ENCODE measurements around the gene KIAA1217. TPM values are rescaled to one million over a fixed set of nuclear protein-coding genes. Genes with fewer than 3 reads are reported as not detected.

Gene KIAA1217
- total RNA-seq, 3 donors from 2014 or later = 49.5 to 94.5 (median 63.9) TPM

DNA sequence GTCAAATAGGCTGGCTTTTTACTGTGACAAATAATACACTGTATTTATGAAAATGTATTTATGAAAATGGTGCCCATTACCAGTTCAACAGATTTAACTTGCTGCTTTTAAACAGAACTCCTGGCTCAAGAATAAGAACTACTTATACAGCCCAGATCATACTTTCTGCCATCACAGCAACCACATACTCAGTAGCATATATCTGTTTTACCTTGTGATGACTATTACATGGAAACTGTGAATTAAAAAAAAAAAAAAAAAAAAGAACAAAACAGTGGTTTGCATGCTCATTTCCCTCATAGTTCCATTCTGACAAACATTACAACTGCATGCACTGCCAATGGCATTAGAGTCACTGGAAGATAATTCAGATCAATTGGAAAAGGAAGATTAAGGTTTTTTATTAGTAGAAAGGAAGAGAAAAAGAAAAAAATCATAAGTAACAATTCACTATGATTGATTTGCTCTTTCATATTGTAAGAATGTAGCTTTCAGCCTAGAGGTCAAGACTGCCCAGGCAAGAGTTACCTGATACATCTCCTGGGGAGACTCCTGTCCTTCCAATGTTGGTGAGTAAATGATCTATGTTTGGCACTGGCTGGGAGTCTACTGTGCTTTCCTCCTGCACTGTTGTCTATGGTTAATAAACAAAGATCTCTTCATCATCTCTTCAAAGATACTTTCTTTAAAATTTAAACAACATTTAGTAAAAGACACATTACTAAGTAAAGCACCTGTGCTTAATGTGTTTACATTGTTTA lies 381.9 kb downstream of the KIAA1217 start:
- intact Hi-C loops (cut with DNase I, micrococcal nuclease) = no loop called here
- Histone ChIP-seq H3K9me3 (no peaks in the 10 kb centered on the region), H3K4me1 (ENCODE audit: low read depth) (no peaks in the 10 kb centered on the region), H3K4me3 (no peak overlapping the region), H3K36me3 (ENCODE audit: low read depth) (peaks cover 5% of the 10 kb centered on the region)
- TF ChIP-seq, protein P1, sequence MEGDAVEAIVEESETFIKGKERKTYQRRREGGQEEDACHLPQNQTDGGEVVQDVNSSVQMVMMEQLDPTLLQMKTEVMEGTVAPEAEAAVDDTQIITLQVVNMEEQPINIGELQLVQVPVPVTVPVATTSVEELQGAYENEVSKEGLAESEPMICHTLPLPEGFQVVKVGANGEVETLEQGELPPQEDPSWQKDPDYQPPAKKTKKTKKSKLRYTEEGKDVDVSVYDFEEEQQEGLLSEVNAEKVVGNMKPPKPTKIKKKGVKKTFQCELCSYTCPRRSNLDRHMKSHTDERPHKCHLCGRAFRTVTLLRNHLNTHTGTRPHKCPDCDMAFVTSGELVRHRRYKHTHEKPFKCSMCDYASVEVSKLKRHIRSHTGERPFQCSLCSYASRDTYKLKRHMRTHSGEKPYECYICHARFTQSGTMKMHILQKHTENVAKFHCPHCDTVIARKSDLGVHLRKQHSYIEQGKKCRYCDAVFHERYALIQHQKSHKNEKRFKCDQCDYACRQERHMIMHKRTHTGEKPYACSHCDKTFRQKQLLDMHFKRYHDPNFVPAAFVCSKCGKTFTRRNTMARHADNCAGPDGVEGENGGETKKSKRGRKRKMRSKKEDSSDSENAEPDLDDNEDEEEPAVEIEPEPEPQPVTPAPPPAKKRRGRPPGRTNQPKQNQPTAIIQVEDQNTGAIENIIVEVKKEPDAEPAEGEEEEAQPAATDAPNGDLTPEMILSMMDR (IDR thresholded peaks at IDR 0.05) = no peak
- no peak for ATAC-seq
- DNase-seq = no peak

DNA sequence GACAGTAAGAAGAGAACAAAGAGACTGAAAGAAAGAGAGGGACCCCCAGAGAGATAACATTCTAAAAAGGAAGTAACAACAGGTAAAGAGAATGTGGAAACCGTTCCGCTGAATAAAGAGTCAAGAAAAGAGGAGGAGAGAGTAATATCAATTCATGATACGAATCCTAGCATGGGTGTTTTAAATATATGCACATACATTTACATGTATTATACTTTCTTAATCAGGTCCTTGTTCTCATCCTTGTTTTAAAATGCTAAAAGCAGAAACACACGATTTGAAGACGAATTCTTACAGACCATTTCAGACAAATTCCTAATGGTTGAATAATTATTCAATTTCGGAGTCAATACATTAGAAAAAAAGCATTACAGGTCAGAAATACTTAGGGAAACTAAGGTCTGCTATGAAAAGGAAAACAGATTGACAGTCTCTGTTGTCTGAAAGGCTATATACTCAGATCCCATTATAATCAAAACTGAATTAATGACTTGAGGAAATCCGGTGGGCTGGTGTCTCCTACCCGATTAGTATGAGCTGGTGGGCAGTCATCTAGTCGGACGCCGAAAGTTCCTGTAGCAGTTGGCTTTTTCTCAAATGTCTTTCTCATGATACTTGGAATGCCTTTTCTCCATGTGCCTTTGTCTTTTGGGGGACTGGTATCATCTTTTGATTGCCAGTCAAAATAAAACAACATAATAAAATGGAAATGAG lies 387.4 kb downstream of the KIAA1217 start:
- no peak overlapping the region for H3K4me3 ChIP-seq
- peaks cover 14% of the 10 kb centered on the region for H3K36me3 ChIP-seq (ENCODE audit: low read depth)
- TF ChIP-seq, protein P1 (IDR thresholded peaks at IDR 0.05) = no peak
- no peaks in the 10 kb centered on the region for H3K9me3 ChIP-seq
- no peak for DNase-seq
- no peaks in the 10 kb centered on the region for H3K4me1 ChIP-seq (ENCODE audit: low read depth)
- intact Hi-C loops (cut with DNase I, micrococcal nuclease) = no loop called here
- no peak for ATAC-seq

DNA sequence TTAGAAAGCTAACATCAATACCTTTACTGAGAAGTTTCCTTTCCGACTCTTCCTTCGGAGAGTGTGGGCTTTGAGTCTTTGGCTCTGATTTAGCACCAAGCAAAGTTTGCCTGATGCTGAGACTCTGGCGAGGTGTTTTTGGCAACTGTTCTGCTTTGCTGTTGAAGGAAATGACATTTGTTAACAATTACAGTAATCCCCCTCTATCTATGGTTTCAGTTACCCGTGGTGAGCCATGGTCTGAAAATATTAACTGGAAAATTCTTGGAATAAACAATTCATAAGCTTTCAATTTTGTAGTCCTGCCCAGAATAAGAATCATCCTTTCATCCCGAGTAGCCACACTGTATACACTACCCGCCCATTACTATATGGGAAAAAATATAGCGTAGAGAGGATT lies 388.5 kb downstream of the KIAA1217 start:
- intact Hi-C loops (cut with DNase I, micrococcal nuclease) = no loop called here
- Histone ChIP-seq H3K4me3 (no peak overlapping the region), H3K36me3 (ENCODE audit: low read depth) (peaks cover 11% of the 10 kb centered on the region), H3K9me3 (no peaks in the 10 kb centered on the region), H3K4me1 (ENCODE audit: low read depth) (no peaks in the 10 kb centered on the region)
- TF ChIP-seq, protein P1 (IDR thresholded peaks at IDR 0.05) = no peak
- no peak for ATAC-seq
- DNase-seq = no peak

Small RNAs within 50 kb of the gene (microRNA-seq; reads per million reads assigned to microRNA genes)
- gene MIR603 = not detected
